Measurements from ENCODE around the gene VEGFA.

Gene VEGFA

GRCh38 chr6:43779852-43780236 is 9.8 kb downstream of the VEGFA start:
- Histone ChIP-seq H3K9me3 (ENCODE audit: insufficient read depth, low read depth, low read length) (no peaks in the 10 kb centered on the region), H3K4me2 (ENCODE audit: low read depth, low read length, poor library complexity, severe bottlenecking) (no peak overlapping the region), H3K9me2 (replicated peaks; ENCODE audit: low read depth, low read length) (no peaks in the 10 kb centered on the region), H3K4me3 (ENCODE audit: low read length, poor library complexity, severe bottlenecking) (no peak overlapping the region), H3K9ac (ENCODE audit: low read depth, low read length, poor library complexity, severe bottlenecking) (no peak overlapping the region), H4K20me1 (ENCODE audit: insufficient read depth, low read length, poor library complexity, severe bottlenecking) (peaks cover 40% of the 10 kb centered on the region), H3K4me1 (ENCODE audit: insufficient read depth, low read length, poor library complexity, severe bottlenecking) (peaks cover 27% of the 10 kb centered on the region), H2AFZ (ENCODE audit: low read length) (no peak overlapping the region), H3K27me3 (ENCODE audit: insufficient read depth, low read length, poor library complexity, severe bottlenecking) (no peaks in the 10 kb centered on the region), H3F3A (ENCODE audit: low read depth) (no peaks in the 10 kb centered on the region), H3K79me2 (ENCODE audit: insufficient read depth, low read length) (peaks cover 60% of the 10 kb centered on the region), H3K36me3 (ENCODE audit: insufficient read depth, low read length) (peaks cover 83% of the 10 kb centered on the region)
- TF ChIP-seq, protein P1, sequence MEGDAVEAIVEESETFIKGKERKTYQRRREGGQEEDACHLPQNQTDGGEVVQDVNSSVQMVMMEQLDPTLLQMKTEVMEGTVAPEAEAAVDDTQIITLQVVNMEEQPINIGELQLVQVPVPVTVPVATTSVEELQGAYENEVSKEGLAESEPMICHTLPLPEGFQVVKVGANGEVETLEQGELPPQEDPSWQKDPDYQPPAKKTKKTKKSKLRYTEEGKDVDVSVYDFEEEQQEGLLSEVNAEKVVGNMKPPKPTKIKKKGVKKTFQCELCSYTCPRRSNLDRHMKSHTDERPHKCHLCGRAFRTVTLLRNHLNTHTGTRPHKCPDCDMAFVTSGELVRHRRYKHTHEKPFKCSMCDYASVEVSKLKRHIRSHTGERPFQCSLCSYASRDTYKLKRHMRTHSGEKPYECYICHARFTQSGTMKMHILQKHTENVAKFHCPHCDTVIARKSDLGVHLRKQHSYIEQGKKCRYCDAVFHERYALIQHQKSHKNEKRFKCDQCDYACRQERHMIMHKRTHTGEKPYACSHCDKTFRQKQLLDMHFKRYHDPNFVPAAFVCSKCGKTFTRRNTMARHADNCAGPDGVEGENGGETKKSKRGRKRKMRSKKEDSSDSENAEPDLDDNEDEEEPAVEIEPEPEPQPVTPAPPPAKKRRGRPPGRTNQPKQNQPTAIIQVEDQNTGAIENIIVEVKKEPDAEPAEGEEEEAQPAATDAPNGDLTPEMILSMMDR (conservative IDR thresholded peaks at IDR 0.05; ENCODE audit: low read length) = no peak
- no peak for TF ChIP-seq EZH2phosphoT487 (IDR thresholded peaks at IDR 0.05; ENCODE audit: borderline replicate concordance)

GRCh38 chr6:43780293-43780692 is 10.3 kb downstream of the VEGFA start:
- Histone ChIP-seq H3K79me2 (ENCODE audit: insufficient read depth, low read length) (peaks cover 56% of the 10 kb centered on the region), H3K4me3 (ENCODE audit: low read length, poor library complexity, severe bottlenecking) (no peak overlapping the region), H3K36me3 (ENCODE audit: insufficient read depth, low read length) (peaks cover 87% of the 10 kb centered on the region), H3K4me2 (ENCODE audit: low read depth, low read length, poor library complexity, severe bottlenecking) (no peak overlapping the region), H3K9ac (ENCODE audit: low read depth, low read length, poor library complexity, severe bottlenecking) (no peak overlapping the region), H3K4me1 (ENCODE audit: insufficient read depth, low read length, poor library complexity, severe bottlenecking) (peaks cover 23% of the 10 kb centered on the region), H3K27me3 (ENCODE audit: insufficient read depth, low read length, poor library complexity, severe bottlenecking) (no peaks in the 10 kb centered on the region), H3K9me3 (ENCODE audit: insufficient read depth, low read depth, low read length) (no peaks in the 10 kb centered on the region), H2AFZ (ENCODE audit: low read length) (no peak overlapping the region), H3K9me2 (replicated peaks; ENCODE audit: low read depth, low read length) (no peaks in the 10 kb centered on the region), H4K20me1 (ENCODE audit: insufficient read depth, low read length, poor library complexity, severe bottlenecking) (peaks cover 36% of the 10 kb centered on the region), H3F3A (ENCODE audit: low read depth) (no peaks in the 10 kb centered on the region)
- TF ChIP-seq EZH2phosphoT487 (IDR thresholded peaks at IDR 0.05; ENCODE audit: borderline replicate concordance) = no peak
- TF ChIP-seq, protein P1 (conservative IDR thresholded peaks at IDR 0.05; ENCODE audit: low read length) = no peak

DNA sequence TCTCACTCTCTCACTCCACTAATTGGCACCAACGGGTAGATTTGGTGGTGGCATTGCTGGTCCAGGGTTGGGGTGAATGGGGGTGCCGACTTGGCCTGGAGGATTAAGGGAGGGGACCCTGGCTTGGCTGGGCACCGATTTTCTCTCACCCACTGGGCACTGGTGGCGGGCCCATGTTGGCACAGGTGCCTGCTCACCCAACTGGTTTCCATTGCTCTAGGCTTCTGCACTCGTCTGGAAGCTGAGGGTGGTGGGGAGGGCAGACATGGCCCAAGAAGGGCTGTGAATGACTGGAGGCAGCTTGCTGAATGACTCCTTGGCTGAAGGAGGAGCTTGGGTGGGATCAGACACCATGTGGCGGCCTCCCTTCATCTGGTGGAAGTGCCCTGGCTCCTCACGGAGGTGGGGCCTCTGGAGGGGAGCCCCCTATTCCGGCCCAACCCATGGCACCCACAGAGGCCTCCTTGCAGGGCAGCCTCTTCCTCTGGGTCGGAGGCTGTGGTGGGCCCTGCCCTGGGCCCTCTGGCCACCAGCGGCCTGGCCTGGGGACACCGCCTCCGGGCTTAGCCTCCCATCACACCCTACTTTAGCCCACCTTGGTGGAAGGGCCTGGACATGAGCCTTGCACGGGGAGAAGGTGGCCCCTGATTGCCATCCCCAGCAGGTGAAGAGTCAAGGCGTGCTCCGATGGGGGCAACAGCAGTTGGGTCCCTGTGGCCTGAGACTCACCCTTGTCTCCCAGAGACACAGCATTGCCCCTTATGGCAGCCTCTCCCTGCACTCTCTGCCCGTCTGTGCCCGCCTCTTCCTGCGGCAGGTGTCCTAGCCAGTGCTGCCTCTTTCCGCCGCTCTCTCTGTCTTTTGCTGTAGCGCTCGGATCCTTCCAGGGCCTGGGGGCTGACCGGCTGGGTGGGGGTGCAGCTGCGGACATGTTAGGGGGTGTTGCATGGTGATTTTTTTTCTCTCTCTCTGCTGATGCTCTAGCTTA is 11.2 kb downstream of the VEGFA start:
- H3K4me3 ChIP-seq (ENCODE audit: low read length, poor library complexity, severe bottlenecking) = no peak overlapping the region
- H4K20me1 ChIP-seq (ENCODE audit: insufficient read depth, low read length, poor library complexity, severe bottlenecking) = peaks cover 29% of the 10 kb centered on the region
- no peaks in the 10 kb centered on the region for H3K9me2 ChIP-seq (replicated peaks; ENCODE audit: low read depth, low read length)
- TF ChIP-seq, protein P1 (conservative IDR thresholded peaks at IDR 0.05; ENCODE audit: low read length) = no peak
- no peak for TF ChIP-seq EZH2phosphoT487 (IDR thresholded peaks at IDR 0.05; ENCODE audit: borderline replicate concordance)
- H2AFZ ChIP-seq (ENCODE audit: low read length) = no peak overlapping the region
- peaks cover 46% of the 10 kb centered on the region for H3K79me2 ChIP-seq (ENCODE audit: insufficient read depth, low read length)
- H3K36me3 ChIP-seq (ENCODE audit: insufficient read depth, low read length) = peaks cover 90% of the 10 kb centered on the region
- H3K9me3 ChIP-seq (ENCODE audit: insufficient read depth, low read depth, low read length) = no peaks in the 10 kb centered on the region
- H3K9ac ChIP-seq (ENCODE audit: low read depth, low read length, poor library complexity, severe bottlenecking) = no peak overlapping the region
- H3K27me3 ChIP-seq (ENCODE audit: insufficient read depth, low read length, poor library complexity, severe bottlenecking) = no peaks in the 10 kb centered on the region
- peaks cover 13% of the 10 kb centered on the region for H3K4me1 ChIP-seq (ENCODE audit: insufficient read depth, low read length, poor library complexity, severe bottlenecking)
- no peaks in the 10 kb centered on the region for H3F3A ChIP-seq (ENCODE audit: low read depth)
- no peak overlapping the region for H3K4me2 ChIP-seq (ENCODE audit: low read depth, low read length, poor library complexity, severe bottlenecking)

All from Loucy (cell line).